ENCODE measurements around the gene KCTD11.

DNA sequence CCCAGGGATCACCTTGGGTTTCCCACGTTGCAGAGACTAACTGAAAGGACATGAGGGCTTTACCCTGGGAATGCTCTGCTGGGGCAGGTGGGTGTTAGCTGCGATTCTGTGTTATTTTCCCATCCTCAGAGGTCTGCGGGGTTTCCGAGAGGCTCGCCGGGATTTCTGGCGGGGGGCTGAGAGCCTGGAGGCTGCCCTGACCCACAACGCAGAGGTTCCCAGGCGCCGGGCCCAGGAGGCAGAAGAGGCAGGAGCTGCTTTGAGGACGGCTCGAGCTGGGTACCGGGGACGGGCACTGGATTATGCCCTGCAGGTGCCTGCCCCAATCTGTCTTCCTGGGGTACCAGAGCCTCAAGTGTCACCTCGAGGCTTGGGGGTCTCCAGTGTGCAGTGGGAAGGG, 8.7 kb upstream of the KCTD11 start:
- TF ChIP-seq, protein P1, sequence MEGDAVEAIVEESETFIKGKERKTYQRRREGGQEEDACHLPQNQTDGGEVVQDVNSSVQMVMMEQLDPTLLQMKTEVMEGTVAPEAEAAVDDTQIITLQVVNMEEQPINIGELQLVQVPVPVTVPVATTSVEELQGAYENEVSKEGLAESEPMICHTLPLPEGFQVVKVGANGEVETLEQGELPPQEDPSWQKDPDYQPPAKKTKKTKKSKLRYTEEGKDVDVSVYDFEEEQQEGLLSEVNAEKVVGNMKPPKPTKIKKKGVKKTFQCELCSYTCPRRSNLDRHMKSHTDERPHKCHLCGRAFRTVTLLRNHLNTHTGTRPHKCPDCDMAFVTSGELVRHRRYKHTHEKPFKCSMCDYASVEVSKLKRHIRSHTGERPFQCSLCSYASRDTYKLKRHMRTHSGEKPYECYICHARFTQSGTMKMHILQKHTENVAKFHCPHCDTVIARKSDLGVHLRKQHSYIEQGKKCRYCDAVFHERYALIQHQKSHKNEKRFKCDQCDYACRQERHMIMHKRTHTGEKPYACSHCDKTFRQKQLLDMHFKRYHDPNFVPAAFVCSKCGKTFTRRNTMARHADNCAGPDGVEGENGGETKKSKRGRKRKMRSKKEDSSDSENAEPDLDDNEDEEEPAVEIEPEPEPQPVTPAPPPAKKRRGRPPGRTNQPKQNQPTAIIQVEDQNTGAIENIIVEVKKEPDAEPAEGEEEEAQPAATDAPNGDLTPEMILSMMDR (IDR thresholded peaks at IDR 0.05; ENCODE audit: low read depth, low read length), result no peak
- no peak for TF ChIP-seq EZH2phosphoT487 (IDR thresholded peaks at IDR 0.05; ENCODE audit: low read depth)
